Nephron progenitor cell (in vitro differentiated cells): ENCODE measurements around the gene DAGLA.
A peak's percentile ranks its signal among the peaks of the same experiment; 100 is the strongest.

Source experiments
- DNase-seq: peaks from one replicate; pipeline ENCODE4 v3.0.0; 2021
- H3K27ac Mint-ChIP-seq: 2 replicates; pipeline ENCODE4 v1.8.0; 2021; ENCODE audit warnings: mild to moderate bottlenecking, moderate library complexity, mixed read lengths
- H3K27me3 Mint-ChIP-seq: 2 replicates; pipeline ENCODE4 v1.8.0; 2021; ENCODE audit warnings: mild to moderate bottlenecking, low read depth, mixed read lengths; ENCODE audit not compliant: poor library complexity
- H3K36me3 Mint-ChIP-seq: 2 replicates; pipeline ENCODE4 v1.8.0; 2021; ENCODE audit warnings: low read depth, mixed read lengths
- H3K4me1 Mint-ChIP-seq: 2 replicates; pipeline ENCODE4 v1.8.0; 2021; ENCODE audit warnings: mixed read lengths
- H3K4me3 Mint-ChIP-seq: 2 replicates; pipeline ENCODE4 v1.8.0; 2021; ENCODE audit warnings: mild to moderate bottlenecking, moderate library complexity, mixed read lengths
- H3K9me3 Mint-ChIP-seq: 2 replicates; pipeline ENCODE4 v1.8.0; 2021; ENCODE audit warnings: mild to moderate bottlenecking, moderate library complexity, mixed read lengths
- CTCF ChIP-seq: fragments of 200-600 bp; sonication (generic); IDR thresholded peaks from 2 replicates; pipeline ENCODE4 v1.5.0; 2021; ENCODE audit warnings: antibody characterized with exemption

Gene DAGLA

GRCh38 chr11:61768376-61769076 is 88.3 kb downstream of the DAGLA start:
- Mint-ChIP-seq H3K9me3 (no peaks in the 10 kb centered on the region), H3K27ac (no peak overlapping the region), H3K36me3 (no peaks in the 10 kb centered on the region), H3K27me3 (no peaks in the 10 kb centered on the region), H3K4me1 (peaks cover 57% of the 10 kb centered on the region), H3K4me3 (no peak overlapping the region)
- DNase-seq = no peak
- TF ChIP-seq CTCF = no peak

- Mint-ChIP-seq H3K27ac (no peak overlapping the region), H3K9me3 (no peaks in the 10 kb centered on the region), H3K4me3 (no peak overlapping the region), H3K27me3 (peaks cover 3% of the 10 kb centered on the region), H3K36me3 (no peaks in the 10 kb centered on the region), H3K4me1 (peaks cover 60% of the 10 kb centered on the region)
- TF ChIP-seq CTCF = peak; percentile 50
- peak; percentile 48 for DNase-seq
Observed at GRCh38 chr11:61769169-61769920, 89.2 kb downstream of the DAGLA start.

- no peak overlapping the region for H3K27ac Mint-ChIP-seq
Observed at GRCh38 chr11:61769946-61770683, 89.9 kb downstream of the DAGLA start.

DNA sequence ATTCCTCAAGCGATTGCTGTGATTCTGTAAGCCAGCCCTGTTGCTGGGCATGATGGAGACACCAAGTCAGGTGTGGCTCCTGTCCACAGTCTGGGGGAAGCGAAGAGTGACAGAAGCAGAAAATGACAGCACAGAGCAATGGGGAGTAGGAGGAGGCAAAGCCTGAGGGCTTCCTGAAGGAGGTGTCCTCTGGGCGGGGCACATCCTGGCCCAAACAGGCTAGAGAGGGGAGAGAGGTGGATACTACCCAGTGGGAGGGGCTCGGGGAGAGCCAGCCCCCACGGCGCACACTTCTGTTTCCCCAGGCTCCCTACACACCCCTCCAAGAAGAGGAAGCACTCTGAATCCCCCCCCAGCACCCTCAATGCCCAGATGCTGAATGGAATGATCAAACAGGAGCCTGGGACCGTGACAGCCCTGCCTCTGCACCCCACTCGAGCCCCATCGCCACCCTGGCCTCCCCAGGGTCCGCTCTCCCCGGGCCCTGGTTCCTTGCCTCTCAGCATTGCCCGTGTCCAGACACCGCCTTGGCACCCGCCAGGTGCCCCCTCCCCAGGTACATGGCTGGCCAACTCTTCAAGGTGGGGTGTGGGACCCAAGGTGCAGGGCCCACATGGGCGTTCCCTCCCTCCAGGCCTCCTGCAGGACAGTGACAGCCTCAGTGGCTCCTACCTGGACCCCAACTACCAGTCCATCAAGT is 91.2 kb downstream of the DAGLA start:
- Mint-ChIP-seq H3K27me3 (peaks cover 3% of the 10 kb centered on the region), H3K36me3 (no peaks in the 10 kb centered on the region), H3K4me1 (peaks cover 63% of the 10 kb centered on the region), H3K4me3 (no peak overlapping the region), H3K27ac (peak overlapping the region; percentile 36), H3K9me3 (no peaks in the 10 kb centered on the region)
- TF ChIP-seq CTCF = no peak
- DNase-seq = no peak

More at GRCh38 chr11:61769946-61770683, 89.9 kb downstream of the DAGLA start:
- no peaks in the 10 kb centered on the region for H3K9me3 Mint-ChIP-seq
- DNase-seq = no peak
- TF ChIP-seq CTCF = no peak
- no peak overlapping the region for H3K4me3 Mint-ChIP-seq
- no peaks in the 10 kb centered on the region for H3K36me3 Mint-ChIP-seq
- peaks cover 3% of the 10 kb centered on the region for H3K27me3 Mint-ChIP-seq
- peaks cover 64% of the 10 kb centered on the region for H3K4me1 Mint-ChIP-seq

GRCh38 chr11:61771985-61772455 is 91.8 kb downstream of the DAGLA start:
- H3K27me3 Mint-ChIP-seq = peaks cover 3% of the 10 kb centered on the region
- peaks cover 60% of the 10 kb centered on the region for H3K4me1 Mint-ChIP-seq
- DNase-seq = peak; percentile 49
- no peaks in the 10 kb centered on the region for H3K9me3 Mint-ChIP-seq
- no peak overlapping the region for H3K27ac Mint-ChIP-seq
- TF ChIP-seq CTCF = no peak
- H3K36me3 Mint-ChIP-seq = no peaks in the 10 kb centered on the region
- no peak overlapping the region for H3K4me3 Mint-ChIP-seq
